ENCODE measurements around the gene SLAIN1.

GRCh38 chr13:77728265-77729125, 31.0 kb downstream of the SLAIN1 start:
- TF ChIP-seq CTCF (IDR thresholded peaks at IDR 0.05) (no peak), POLR2A (IDR thresholded peaks at IDR 0.05) (no peak)

All from stomach (tissue), 4 donors.